Measurements from ENCODE around the gene BRCC3.

DNA sequence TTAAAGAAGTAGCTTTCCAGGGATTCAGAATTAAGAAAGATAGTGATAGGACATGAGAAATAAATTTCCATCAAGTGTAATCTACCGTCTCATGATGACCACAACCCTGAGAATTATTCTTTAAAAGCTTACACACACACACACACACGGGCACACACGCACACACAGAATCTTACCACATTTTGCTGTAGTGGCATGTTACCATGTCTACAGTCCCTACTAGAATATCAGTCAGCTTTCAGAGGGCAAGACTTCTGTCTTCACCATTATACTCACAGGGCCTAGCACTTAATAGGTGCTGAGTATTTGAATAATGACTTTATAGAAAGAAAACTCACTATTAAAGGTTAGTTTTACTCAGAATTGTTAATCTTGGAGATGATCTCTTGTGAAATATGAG is 15.8 kb upstream of the BRCC3 start:
- TF ChIP-seq, protein P1, sequence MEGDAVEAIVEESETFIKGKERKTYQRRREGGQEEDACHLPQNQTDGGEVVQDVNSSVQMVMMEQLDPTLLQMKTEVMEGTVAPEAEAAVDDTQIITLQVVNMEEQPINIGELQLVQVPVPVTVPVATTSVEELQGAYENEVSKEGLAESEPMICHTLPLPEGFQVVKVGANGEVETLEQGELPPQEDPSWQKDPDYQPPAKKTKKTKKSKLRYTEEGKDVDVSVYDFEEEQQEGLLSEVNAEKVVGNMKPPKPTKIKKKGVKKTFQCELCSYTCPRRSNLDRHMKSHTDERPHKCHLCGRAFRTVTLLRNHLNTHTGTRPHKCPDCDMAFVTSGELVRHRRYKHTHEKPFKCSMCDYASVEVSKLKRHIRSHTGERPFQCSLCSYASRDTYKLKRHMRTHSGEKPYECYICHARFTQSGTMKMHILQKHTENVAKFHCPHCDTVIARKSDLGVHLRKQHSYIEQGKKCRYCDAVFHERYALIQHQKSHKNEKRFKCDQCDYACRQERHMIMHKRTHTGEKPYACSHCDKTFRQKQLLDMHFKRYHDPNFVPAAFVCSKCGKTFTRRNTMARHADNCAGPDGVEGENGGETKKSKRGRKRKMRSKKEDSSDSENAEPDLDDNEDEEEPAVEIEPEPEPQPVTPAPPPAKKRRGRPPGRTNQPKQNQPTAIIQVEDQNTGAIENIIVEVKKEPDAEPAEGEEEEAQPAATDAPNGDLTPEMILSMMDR (IDR thresholded peaks at IDR 0.05): no peak
- no peak for TF ChIP-seq ZFX (IDR thresholded peaks at IDR 0.05; ENCODE audit: borderline replicate concordance)

All from 22Rv1 (cell line).